Renal cortex interstitium (tissue), 11 donors: Measurements from ENCODE around the gene IMP4. TPM values are rescaled to one million over a fixed set of nuclear protein-coding genes. Genes with fewer than 3 reads are reported as not detected.
"Not testable (repeated sequence)": the region's sequence is repeated elsewhere in the genome, so short reads cannot be mapped to it uniquely, and the experiment has no call there.

Experiments
- DNase-seq, 11 donors: peaks; one replicate each; pipeline ENCODE4 v3.0.0-alpha.2; 2013; ENCODE audit warnings: low read depth in 9 of 11, low spot score in 4 of 11; ENCODE audit errors: extremely low read depth in 1 of 11
- polyA plus RNA-seq, 3 donors: library from polyadenylated mRNA; unstranded; fragments of 120-200 nt; gene quantifications; one replicate each; pipeline ENCODE4 v1.2.1, GENCODE V29; 2013; ENCODE audit not compliant: insufficient read length in 3 of 3

The IMP4 gene
- polyA plus RNA-seq, 3 donors, result 35.1 to 40.2 (median 38.4) TPM

- DNase-seq, result no peak
Observed at GRCh38 chr2:130328710-130329109, 14.0 kb upstream of the IMP4 start.

GRCh38 chr2:130332271-130333073 is 10.2 kb upstream of the IMP4 start:
- peak in 4 of 11 donors; percentile 53 to 65 (median 59) for DNase-seq

- DNase-seq, result not testable (repeated sequence)
Observed at GRCh38 chr2:130333253-130333652, 9.4 kb upstream of the IMP4 start.

- DNase-seq, result no peak
Observed at GRCh38 chr2:130334026-130334425, 8.7 kb upstream of the IMP4 start.

- DNase-seq, result no peak
Observed at GRCh38 chr2:130335226-130335625, 7.5 kb upstream of the IMP4 start.

GRCh38 chr2:130336150-130336876 is 6.4 kb upstream of the IMP4 start:
- DNase-seq, result no peak

- DNase-seq, result peak; percentile 77 to 89 (median 85)
Observed at GRCh38 chr2:130336877-130337734, 5.6 kb upstream of the IMP4 start.

GRCh38 chr2:130337735-130338325 is 4.9 kb upstream of the IMP4 start:
- no peak for DNase-seq

- no peak for DNase-seq
Observed at GRCh38 chr2:130338793-130339345, 3.8 kb upstream of the IMP4 start.

- no peak for DNase-seq
Observed at GRCh38 chr2:130339885-130340745, 2.6 kb upstream of the IMP4 start.

GRCh38 chr2:130341562-130342019 is 1.1 kb upstream of the IMP4 start:
- DNase-seq, result no peak

GRCh38 chr2:130342020-130342532 is 621 bp upstream of the IMP4 start:
- DNase-seq, result peak; percentile 74 to 96 (median 89)

GRCh38 chr2:130344578-130344977 is 1.9 kb downstream of the IMP4 start:
- no peak for DNase-seq

GRCh38 chr2:130345091-130345490 is 2.4 kb downstream of the IMP4 start:
- DNase-seq, result no peak

- no peak for DNase-seq
Observed at GRCh38 chr2:130345611-130346010, 2.9 kb downstream of the IMP4 start.

- no peak for DNase-seq
Observed at GRCh38 chr2:130346041-130346740, 3.5 kb downstream of the IMP4 start.

GRCh38 chr2:130346741-130347066 is 4.0 kb downstream of the IMP4 start:
- no peak for DNase-seq
